HFF-Myc (cell line): ENCODE measurements around the gene TAF6.

Experiments used
- DNase-seq: peaks from one replicate; pipeline ENCODE4 v3.0.0-alpha.2; 2011; ENCODE audit warnings: low read depth; ENCODE audit errors: extremely low read depth
- H3K4me3 ChIP-seq: replicated peaks from 2 replicates; pipeline ENCODE4 v1.5.1; 2011; ENCODE audit warnings: low read depth, mild to moderate bottlenecking, control low read depth, low read length
- TF ChIP-seq, protein P1 (sequence below): IDR thresholded peaks from 2 replicates; pipeline ENCODE4 v1.5.1; 2012; ENCODE audit warnings: mild to moderate bottlenecking, low read depth, low read length, control low read depth; ENCODE audit errors: missing control alignments

TAF6 gene

DNA sequence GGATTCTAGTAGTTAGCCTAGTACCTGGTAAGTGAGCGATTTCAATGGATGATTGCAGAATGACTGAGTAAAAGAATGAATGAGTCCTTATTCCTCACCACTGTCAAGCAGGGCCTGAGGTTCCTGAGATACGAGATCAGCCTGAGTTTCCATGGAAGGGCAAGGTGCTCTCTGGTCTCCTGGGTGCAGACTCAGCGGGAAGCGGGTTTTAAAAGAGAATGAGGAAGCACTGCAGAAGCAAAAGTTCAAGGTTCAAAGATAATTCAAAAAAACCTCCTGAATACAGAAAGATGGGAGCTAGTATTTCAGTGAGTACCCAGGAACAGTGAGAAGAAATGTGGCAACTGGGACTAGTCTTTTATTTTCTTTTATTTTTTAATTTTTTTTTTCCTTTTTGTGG, 42.0 kb downstream of the TAF6 start:
- no peak overlapping the region for H3K4me3 ChIP-seq
- DNase-seq, result no peak
- TF ChIP-seq, protein P1, sequence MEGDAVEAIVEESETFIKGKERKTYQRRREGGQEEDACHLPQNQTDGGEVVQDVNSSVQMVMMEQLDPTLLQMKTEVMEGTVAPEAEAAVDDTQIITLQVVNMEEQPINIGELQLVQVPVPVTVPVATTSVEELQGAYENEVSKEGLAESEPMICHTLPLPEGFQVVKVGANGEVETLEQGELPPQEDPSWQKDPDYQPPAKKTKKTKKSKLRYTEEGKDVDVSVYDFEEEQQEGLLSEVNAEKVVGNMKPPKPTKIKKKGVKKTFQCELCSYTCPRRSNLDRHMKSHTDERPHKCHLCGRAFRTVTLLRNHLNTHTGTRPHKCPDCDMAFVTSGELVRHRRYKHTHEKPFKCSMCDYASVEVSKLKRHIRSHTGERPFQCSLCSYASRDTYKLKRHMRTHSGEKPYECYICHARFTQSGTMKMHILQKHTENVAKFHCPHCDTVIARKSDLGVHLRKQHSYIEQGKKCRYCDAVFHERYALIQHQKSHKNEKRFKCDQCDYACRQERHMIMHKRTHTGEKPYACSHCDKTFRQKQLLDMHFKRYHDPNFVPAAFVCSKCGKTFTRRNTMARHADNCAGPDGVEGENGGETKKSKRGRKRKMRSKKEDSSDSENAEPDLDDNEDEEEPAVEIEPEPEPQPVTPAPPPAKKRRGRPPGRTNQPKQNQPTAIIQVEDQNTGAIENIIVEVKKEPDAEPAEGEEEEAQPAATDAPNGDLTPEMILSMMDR, result no peak

DNA sequence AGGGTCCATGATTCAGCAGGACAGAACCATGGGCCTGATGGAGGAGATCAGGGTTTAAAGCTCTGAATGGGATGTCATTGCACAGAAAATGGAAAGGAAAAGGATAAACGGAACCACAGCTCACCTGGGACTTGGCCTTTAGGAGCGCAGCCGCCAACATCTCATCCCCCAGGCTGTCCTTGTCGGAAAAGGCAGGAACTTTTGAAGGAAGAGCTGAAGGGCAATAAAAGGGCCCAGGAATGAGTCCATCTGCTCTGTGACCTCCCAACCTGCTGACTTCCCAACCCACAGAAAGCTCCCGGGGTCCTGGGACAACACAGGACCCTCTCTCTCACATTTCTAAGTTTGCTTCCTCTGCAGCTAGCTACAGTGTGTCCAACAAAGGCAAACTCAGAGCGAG, 43.7 kb downstream of the TAF6 start:
- H3K4me3 ChIP-seq, result no peak overlapping the region
- no peak for DNase-seq
- TF ChIP-seq, protein P1, result no peak

DNA sequence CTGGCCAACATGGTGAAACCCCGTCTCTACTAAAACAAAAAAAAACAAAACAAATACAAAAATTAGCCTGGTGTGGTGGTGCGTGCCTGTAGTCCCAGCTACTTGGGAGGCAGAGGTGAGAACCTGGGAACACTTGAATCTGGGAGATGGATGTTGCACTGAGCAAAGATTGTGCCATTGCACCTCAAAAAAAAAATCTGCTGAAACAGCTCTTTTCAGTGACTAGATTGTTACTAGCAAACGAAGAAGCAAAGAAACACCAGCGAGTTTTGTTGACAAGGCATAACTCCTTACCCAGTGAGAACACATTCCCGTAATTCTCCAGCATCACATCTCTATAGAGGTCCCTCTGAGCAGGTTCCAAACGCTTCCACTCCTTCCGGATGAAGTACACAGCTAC, 44.3 kb downstream of the TAF6 start:
- no peak overlapping the region for H3K4me3 ChIP-seq
- DNase-seq, result no peak
- TF ChIP-seq, protein P1, result no peak

DNA sequence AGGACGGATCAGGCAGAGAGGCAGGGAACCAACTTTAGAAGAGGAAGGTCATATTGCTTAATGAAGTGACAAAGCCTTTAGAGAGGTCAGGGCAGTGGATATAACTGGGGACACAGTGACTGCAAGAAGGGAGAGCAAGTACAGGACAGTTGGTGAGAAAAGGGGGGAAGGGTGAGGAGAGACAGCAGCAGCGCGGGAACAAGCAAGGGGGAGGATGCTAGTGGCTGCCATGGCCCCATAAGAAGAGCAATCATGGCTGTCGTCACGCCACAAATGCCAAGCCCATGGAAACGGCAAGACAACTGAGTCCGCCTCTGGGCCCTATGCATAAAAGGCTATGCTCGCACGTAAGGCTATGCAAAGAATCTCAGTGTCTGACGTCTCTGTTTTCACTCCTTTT, 46.7 kb downstream of the TAF6 start:
- DNase-seq, result no peak
- no peak overlapping the region for H3K4me3 ChIP-seq
- TF ChIP-seq, protein P1, result no peak

DNA sequence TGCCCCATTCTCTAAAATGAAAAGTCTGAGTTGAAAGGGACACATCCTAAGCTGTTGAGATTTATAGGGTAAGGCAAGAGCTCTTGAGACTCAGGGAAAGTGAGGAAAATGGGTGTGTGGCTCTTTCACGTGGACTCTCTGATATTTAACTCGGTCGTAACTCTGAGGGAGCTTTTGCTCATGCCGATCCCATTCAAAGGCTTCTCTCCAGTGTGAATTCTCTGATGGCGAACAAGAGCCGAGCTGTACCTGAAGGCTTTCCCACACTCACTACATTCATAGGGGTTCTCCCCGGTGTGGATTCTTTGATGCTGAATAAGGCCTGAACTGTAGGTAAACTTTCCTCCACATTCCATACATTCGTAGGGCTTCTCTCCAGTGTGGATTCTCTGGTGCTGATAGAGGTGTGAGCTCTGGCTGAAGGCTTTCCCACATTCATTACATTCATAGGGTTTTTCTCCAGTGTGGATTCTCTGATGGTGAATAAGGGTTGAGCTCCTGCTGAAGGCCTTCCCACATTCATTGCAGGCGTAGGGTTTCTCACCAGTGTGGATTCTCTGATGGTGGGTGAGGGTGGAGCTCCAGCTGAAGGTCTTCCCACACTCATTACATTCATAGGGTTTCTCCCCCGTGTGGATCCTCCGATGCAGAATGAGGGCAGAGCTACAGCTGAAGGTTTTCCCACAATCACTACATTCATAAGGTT, 48.0 kb downstream of the TAF6 start:
- DNase-seq, result no peak
- H3K4me3 ChIP-seq, result no peak overlapping the region
- TF ChIP-seq, protein P1, result no peak

DNA sequence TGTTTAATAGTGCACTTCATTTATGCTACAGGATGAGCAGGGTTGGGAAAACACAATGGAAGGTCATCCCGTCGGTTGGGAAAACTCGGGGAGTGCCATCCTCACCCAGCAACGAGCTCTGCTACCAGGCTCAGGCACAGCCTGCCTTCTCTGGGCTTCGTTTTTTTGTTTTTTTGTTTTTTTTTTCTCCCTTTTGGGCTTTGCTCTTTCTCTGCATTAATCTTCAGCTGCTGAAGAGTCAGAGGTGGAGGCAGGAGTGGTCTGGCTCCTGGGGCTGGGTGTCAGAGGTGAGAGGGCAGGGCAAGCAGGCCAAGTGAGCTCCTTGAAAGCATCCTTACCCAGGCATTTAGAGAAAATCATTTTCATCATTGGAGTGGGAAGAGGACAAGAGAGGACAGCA, 49.2 kb downstream of the TAF6 start:
- no peak overlapping the region for H3K4me3 ChIP-seq
- TF ChIP-seq, protein P1, result no peak
- no peak for DNase-seq

DNA sequence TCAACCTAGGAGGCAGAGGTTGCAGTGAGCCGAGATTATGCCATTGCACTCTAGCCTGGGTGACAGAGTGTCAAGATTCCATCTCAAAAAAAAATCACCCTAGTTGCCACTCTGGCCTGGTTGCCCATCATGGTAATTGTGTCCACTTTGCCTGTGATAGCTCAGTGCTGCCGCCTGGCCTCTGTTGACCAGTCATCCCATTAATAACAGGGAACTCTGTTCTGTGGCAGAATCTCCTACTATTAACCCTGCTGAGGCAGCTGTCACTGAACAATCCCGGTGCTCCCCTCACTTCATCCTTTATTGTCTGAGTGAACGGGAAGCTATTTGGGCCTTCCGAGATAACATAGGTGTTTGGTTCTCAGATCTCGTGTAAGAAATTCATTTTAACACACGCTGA, 52.2 kb downstream of the TAF6 start:
- TF ChIP-seq, protein P1, result no peak
- no peak overlapping the region for H3K4me3 ChIP-seq

More for the DNA sequence above, 52.2 kb downstream of the TAF6 start:
- DNase-seq, result no peak
